HG03139 (cell line): ENCODE results near the gene TMPRSS3.

Source experiments
- ATAC-seq: cut with Tn5 transposase; IDR thresholded peaks from one replicate; pipeline ENCODE4 v1.9.1; 2021; ENCODE audit not compliant: unreplicated experiment

Gene TMPRSS3

DNA sequence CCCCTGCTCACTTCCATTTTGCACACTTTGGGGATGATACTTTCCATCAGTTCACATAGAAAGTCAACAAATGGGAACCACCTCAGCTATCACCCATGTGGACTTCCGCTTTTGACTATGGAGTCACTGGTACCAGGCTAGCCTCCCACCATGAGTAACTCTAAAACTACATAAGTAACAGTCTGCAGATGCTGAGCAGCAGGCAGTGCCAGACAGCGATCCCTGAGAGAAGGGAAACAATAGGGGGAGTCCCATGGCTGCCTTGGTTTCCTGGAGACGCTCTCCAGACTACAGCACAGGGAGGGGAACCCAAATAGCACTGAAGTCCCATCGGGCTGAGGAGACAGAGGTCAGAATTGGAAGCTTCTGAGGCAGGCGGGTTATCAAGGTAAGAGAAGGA is 42.2 kb downstream of the TMPRSS3 start:
- no peak for ATAC-seq

DNA sequence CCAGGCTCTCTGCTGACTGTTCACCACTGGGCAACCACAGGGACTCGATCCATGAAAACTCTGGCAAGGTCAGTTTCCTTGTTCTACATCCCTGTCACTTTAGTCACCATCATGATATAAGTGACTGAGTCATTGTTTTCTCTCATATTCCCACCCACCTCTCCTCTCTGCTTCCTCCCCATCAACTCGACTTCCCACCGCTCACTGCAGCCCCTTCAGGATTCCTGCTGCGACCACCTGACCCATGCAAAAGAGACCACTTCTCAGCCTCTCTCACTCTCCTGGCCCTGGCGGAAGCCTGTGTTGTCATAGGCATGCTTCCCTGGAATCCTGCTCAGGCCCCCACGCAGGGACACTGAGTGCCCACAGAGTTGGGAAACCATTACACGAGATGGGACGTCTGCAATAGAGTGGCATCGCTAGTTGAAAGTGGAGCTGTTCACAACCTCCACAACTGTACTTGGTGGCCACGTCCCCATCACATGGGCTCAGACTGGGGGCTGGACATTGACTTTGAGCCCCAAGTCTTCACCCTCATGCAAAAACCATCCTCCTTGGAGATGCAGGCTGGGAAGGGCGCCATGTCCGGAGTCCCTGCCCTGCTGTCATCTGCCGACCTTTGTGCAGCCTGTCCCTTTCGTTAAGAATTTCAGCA is 43.3 kb downstream of the TMPRSS3 start:
- ATAC-seq = no peak

GRCh38 chr21:42351626-42352440 is 44.0 kb downstream of the TMPRSS3 start:
- ATAC-seq = no peak

DNA sequence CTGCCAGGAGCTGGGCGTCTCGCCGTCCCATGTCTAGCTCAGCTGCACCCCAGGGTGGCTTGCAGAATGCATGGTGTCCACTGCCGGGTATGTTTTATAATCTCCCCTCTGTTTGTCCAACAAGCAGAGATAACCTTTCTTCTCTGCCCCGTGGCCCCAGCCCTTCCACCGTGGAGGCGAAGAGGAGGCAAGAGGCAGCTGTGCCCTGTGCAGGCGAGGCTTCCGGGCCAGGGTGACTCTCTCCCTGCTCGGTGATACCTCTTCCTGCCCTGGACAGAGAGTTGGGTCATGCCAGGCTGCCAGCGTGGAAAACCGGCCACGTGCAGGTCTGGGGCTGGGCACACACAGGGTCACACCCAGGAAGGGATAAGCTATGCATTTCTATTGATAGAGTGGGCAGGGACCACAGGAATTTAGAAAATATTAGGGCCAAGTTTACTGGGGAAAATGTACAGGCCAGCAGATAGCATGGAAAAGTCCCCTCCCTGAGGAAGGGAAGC is 44.9 kb downstream of the TMPRSS3 start, which contains the start of gene TFF2:
TFF2 (minus strand) TSS at position 68 of the 500 bp plus-strand sequence; CDS start at position 31, 37 bp downstream.
- no peak for ATAC-seq

DNA sequence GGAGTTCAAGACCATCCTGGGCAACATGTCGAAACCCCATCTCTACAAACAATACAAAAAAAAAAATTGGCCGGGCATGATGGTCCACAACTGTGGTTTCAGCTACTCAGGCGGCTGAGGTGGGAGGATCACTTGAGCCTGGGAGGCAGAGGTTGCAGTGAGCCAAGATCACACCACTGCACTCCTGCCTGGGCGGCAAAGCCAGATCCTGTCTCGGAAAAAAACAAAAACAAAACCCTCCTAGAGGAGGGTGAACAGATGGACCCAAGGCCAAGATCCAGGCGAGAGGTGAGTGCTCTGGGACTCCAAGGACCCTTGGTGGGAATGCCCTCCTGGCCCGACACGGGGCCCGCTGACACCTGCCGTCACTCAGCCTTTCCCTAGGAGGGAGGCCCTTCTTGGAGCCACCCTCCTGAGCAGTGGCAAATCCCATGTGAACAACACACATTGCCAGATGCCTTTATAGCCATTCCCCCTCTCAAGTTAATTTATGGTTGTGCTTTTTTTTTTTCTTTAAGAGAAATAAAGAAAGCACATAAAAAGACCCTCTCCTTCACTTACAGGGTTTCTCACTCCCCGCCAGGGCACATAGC is 45.4 kb downstream of the TMPRSS3 start:
- ATAC-seq = no peak

GRCh38 chr21:42349420-42350317 is 46.2 kb downstream of the TMPRSS3 start:
- ATAC-seq = no peak

- ATAC-seq = no peak
Observed at GRCh38 chr21:42348762-42349161, 47.1 kb downstream of the TMPRSS3 start.

GRCh38 chr21:42347601-42348327 is 48.1 kb downstream of the TMPRSS3 start:
- ATAC-seq = no peak

- no peak for ATAC-seq
Observed at GRCh38 chr21:42346866-42347600, 48.8 kb downstream of the TMPRSS3 start.

DNA sequence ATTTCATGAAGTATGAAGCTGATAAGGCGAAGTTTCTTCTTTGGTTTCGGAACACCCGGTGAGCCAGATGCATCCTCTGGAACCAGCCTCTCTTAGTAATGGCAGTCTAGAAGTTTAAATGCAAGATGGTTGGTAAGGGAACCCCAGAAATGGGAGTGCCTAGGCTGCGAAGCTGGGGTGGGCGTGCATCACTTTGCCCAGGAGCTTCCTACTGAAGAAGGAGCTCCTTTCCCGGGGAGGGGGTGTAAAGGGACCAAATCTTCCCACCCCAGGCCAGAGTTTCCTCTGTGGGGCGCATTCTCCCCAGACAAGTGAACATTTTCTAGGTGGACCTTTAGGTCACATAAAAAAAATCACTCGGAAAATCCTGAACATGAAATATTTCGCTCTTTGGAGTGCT is 49.4 kb downstream of the TMPRSS3 start:
- no peak for ATAC-seq

- no peak for ATAC-seq
Observed at GRCh38 chr21:42344631-42345030, 51.2 kb downstream of the TMPRSS3 start.

GRCh38 chr21:42343963-42344510 is 51.8 kb downstream of the TMPRSS3 start:
- no peak for ATAC-seq

DNA sequence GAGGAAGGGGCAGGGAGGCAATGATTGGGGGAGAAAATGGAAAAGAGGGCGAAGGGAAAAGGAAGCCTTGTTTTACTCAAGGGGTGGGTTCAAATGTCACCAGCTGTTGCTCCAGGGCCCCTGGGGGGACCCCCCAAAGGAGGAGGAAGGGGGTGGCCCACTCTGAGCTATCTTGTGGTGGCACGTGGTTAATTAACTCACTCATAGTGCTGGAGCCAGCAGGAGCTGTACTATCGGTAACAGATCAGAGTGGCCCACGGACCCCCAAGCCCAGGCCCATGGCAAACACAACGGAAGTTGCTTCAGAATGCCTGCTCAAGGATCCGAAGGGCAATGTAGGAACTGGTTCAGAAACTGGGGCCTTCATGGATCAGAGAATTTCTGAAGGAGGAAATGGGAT is 52.3 kb downstream of the TMPRSS3 start:
- ATAC-seq = no peak

DNA sequence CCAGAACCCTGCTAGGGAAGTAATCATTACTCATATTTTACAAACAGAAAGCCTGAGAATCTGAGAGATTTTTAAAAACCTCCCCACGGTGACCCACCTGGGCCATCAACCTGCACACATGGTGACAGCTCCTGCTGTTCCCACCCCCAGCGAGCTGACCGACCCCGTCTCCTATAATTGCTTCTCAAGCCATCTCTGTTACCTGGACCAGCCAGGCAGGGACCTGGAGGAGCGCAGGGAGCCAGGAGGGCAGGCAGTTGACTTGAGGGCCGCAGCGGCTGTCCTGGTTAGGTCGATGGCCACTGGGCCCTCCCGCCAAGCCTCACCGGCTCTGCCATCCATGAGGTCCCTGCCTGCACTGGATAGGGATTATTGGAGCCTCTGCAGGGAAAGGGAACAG is 52.8 kb downstream of the TMPRSS3 start:
- ATAC-seq = no peak

DNA sequence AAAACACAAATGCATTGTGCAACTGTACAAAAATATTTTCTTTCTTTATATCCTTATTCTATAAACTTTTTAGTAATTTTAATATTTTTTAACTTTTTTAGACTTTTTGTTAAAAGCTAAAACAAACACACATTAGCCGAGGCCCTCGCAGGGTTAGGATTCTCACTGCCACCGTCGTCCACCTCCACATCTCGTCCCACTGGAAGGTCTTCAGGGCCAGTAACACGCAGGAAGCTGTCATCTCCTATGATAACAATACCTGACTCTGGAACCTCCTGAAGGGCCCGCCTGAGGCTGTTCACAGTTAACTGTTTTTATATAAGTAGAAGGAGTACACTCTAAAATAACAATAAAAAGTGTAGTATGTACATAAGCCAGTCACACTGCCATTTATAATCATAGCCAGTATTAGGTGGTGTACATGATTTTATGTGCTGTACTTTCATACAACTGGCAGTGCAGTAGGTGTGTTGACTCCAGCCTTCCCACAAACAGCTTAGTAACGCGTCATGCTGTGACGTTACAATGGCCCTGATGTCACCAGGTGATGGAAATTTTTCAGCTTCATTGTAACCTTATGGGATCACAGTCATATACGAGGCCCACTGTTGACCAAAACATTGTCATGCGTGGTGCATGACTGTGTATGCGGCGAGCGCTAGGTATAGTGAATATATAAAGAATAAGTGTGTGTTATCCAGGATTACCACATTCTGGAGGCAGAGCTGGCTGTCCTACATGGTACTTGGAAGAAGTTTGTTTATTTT is 53.9 kb downstream of the TMPRSS3 start:
- no peak for ATAC-seq

GRCh38 chr21:42340187-42341050 is 55.4 kb downstream of the TMPRSS3 start:
- ATAC-seq = no peak
